Gastrocnemius medialis (tissue), 4 donors: ENCODE data around the gene PACS2. TPM values are rescaled to one million over a fixed set of nuclear protein-coding genes. Genes with fewer than 3 reads are reported as not detected.

Experiments
- ATAC-seq, 2 donors: fragments of 150-250 bp; one replicate each; pipeline ENCODE4 v1.9.1; 2016
- DNase-seq, 2 donors: peaks; one replicate each; pipeline ENCODE4 v3.0.0-alpha.2; 2019
- H3K27ac ChIP-seq, 4 donors: fragments of 200-600 bp; sonication (generic); 1 replicate in 1 of 4; 2 replicates in 3 of 4; pipeline ENCODE4 v1.5.1; 2016 to 2018; ENCODE audit warnings: mild to moderate bottlenecking in 2 of 4, moderate library complexity in 1 of 4
- H3K27me3 ChIP-seq, 3 donors: fragments of 200-600 bp; sonication (generic) in 2 of 3; 1 replicate in 1 of 3; 2 replicates in 2 of 3; pipeline versions ENCODE4 v1.5.1 to v1.6.0; 2016 to 2019; ENCODE audit warnings: mild to moderate bottlenecking in 1 of 3, moderate library complexity in 1 of 3
- H3K36me3 ChIP-seq, 2 donors: fragments of 200-600 bp; sonication (generic) in 1 of 2; one replicate each; pipeline ENCODE4 v1.5.1; 2017 to 2018
- H3K4me1 ChIP-seq, 2 donors: fragments of 200-600 bp; sonication (generic) in 1 of 2; one replicate each; pipeline ENCODE4 v1.5.1; 2016 to 2017; ENCODE audit warnings: mild to moderate bottlenecking in 2 of 2
- H3K4me3 ChIP-seq, 4 donors: fragments of 200-600 bp; sonication (generic) in 3 of 4; 1 replicate in 1 of 4; 2 replicates in 3 of 4; pipeline ENCODE4 v1.5.1; 2016 to 2019; ENCODE audit warnings: mild to moderate bottlenecking in 2 of 4
- H3K9me3 ChIP-seq, 3 donors: fragments of 200-600 bp; sonication (generic) in 2 of 3; 1 replicate in 1 of 3; 2 replicates in 2 of 3; pipeline ENCODE4 v1.5.1; 2016 to 2019
- POLR2A ChIP-seq, 2 donors: fragments of 450-650 bp; IDR thresholded peaks; one replicate each; pipeline ENCODE4 v1.6.1; 2017; ENCODE audit warnings: antibody characterized with exemption in 2 of 2, mild to moderate bottlenecking in 2 of 2, moderate library complexity in 2 of 2
- in situ Hi-C, 4 donors: fragments of 200-750 bp; cut with MboI; loops; one replicate each; pipeline versions ENCODE4 v1.15.0 to v1.8.0; 2017; ENCODE audit warnings: low sequenced_read_pairs in 4 of 4
- intact Hi-C: fragments of 100-400 bp; cut with DNase I; formaldehyde crosslinking; loops from one replicate; pipeline ENCODE4 v1.15.1; 2023; ENCODE audit warnings: low total_unique reads
- total RNA-seq, 4 donors: library from RNA; depleted of rRNA; stranded (reverse); fragments of >200 nt; gene quantifications; one replicate each; pipeline versions ENCODE4 v1.1.0 to v1.2.3, GENCODE V29; 2016
- TF ChIP-seq, protein P1 (sequence below), 5 experiments: fragments of 450-650 bp in 3 of 5; fragments of 200-600 bp in 2 of 5; sonication (generic) in 2 of 5; IDR thresholded peaks in 4 of 5; conservative IDR thresholded peaks in 1 of 5; 1 replicate in 4 of 5; 2 replicates in 1 of 5; pipeline ENCODE4 v1.5.1; 2016 to 2019; ENCODE audit warnings: antibody characterized with exemption in 5 of 5, mild to moderate bottlenecking in 3 of 5, moderate library complexity in 3 of 5

Gene PACS2
- total RNA-seq, 4 donors from 2014 or later, result 81.0 to 115 (median 93.1) TPM

DNA sequence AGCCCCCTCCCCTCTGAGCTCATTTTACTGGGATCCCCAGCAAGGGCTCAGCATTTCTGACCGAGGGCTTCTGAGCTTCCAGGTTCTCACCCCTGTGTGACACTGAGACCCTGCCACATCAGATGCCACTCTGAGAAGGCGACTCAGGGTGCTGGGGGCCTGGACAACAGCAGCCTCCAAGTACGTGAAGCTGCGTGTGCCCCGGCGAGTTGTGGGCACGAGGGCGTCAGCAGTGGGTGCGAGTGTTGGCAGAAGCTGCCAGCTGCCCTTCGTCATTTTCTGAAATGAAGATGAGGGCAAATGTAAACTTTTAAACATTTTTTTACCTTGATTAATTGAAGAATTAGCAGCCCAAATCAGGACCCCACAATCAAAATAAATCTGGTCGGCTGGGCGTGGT lies 51.1 kb downstream of the PACS2 start:
- no peak overlapping the region for H3K4me3 ChIP-seq
- ATAC-seq (no peak), DNase-seq (no peak)
- TF ChIP-seq, protein P1, sequence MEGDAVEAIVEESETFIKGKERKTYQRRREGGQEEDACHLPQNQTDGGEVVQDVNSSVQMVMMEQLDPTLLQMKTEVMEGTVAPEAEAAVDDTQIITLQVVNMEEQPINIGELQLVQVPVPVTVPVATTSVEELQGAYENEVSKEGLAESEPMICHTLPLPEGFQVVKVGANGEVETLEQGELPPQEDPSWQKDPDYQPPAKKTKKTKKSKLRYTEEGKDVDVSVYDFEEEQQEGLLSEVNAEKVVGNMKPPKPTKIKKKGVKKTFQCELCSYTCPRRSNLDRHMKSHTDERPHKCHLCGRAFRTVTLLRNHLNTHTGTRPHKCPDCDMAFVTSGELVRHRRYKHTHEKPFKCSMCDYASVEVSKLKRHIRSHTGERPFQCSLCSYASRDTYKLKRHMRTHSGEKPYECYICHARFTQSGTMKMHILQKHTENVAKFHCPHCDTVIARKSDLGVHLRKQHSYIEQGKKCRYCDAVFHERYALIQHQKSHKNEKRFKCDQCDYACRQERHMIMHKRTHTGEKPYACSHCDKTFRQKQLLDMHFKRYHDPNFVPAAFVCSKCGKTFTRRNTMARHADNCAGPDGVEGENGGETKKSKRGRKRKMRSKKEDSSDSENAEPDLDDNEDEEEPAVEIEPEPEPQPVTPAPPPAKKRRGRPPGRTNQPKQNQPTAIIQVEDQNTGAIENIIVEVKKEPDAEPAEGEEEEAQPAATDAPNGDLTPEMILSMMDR (IDR thresholded peaks at IDR 0.05 in 4 of 5, conservative IDR thresholded peaks at IDR 0.05 in 1 of 5), result no peak
- TF ChIP-seq POLR2A (IDR thresholded peaks at IDR 0.05), result no peak
- peaks cover 0 to 6% of the 10 kb centered on the region in 2 donors for H3K36me3 ChIP-seq
- intact Hi-C loops (no loop called here), in situ Hi-C loops (loop anchor here in 2 of 4 donors (25.0 kb wide), 2 partner anchors 122 to 278 kb away; partner anchors contain the start of genes CRIP1 (in 1 of the 2) and TEDC1 (in 1 of the 2))
- H3K27me3 ChIP-seq, result no peaks in the 10 kb centered on the region
- no peaks in the 10 kb centered on the region for H3K9me3 ChIP-seq
- H3K27ac ChIP-seq, result no peak overlapping the region
- no peaks in the 10 kb centered on the region for H3K4me1 ChIP-seq

DNA sequence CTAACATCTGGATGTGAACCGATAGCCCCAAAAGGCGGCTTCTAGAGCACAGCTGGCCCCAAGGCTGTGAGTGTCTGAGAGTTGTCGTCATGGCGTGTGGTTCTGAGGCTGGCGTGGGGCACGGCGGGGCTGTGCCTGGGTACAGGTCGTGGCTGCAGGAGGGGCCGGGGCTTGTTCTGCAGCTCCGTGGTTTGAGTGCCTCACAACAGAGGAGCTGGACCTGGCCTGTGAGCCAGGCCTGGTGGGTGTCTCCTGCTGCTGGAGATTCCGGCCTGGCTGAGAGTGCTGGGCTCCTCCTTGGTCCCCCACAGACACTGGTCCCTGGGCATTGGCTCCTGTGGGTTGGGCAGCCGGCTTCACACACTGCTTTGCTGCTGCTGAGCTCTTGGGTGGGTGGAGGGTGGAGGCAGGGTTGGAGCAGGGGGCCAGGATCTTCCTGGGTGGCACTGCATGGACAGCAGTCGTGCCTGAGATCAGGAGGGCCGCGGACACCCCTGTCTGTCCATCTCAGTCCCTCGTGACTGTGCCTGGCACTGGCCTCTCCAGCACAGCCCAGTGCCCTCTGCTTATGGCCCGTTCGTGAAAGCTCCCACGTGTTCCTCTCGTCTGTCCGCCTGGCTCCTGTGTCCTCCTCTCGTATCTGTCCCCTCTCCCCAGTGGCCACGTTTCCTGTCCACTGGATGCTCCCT lies 52.0 kb downstream of the PACS2 start:
- no peak overlapping the region for H3K27ac ChIP-seq
- intact Hi-C loops, result no loop called here
- in situ Hi-C loops, result loop anchor here in 2 of 4 donors (25.0 kb wide), 2 partner anchors 121 to 279 kb away; partner anchors contain the start of genes CRIP1 (in 1 of the 2) and TEDC1 (in 1 of the 2)
- no peaks in the 10 kb centered on the region for H3K27me3 ChIP-seq
- H3K4me3 ChIP-seq, result no peak overlapping the region
- peaks cover 0 to 6% of the 10 kb centered on the region in 2 donors for H3K36me3 ChIP-seq
- H3K9me3 ChIP-seq, result no peaks in the 10 kb centered on the region
- no peaks in the 10 kb centered on the region for H3K4me1 ChIP-seq
- DNase-seq, result no peak
- ATAC-seq, result no peak
- TF ChIP-seq POLR2A (IDR thresholded peaks at IDR 0.05), result no peak

DNA sequence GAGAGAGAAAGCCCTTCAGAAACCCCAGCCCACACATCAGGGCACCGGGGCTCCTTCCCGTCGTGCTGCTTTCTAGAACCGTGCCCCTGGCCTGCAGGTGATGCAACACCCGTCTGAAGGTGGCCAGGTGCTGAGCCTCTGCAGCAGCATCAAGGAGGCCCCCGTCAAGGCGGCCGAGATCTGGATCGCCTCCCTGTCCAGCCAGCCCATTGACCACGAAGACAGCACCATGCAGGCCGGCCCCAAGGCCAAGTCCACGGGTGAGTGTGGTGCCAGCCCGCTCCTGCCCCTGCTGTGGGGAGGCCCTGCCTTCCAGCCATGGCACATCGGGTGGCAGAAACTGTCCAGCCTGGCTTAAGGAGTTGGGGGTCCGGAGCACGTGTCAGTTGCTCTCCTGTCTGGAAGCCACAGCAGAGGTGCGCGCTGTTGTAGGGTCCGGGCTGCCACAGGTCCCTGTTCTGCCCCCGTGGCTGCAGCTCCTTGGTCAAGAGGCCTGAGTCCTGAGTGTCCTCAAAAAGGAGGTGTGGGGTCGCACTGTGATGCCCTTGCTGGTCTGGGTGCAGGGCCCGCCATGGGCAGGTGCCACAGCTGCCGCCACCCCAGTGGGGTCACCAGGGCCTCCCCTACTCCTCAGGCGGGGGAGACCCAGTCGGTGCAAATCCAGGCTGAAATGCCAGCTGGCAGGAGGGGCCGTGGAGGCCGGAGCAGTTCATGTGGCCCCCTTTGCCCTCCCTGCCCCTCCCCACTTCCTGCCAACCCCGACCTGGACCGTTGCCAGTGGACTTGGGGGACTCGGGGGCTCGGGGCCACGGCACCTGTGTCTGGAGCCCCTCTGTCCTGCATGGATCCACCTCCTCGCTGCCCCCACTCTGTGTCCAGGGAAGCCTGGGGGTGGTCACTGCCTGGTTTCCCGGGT lies 52.8 kb downstream of the PACS2 start:
- TF ChIP-seq, protein P1 (IDR thresholded peaks at IDR 0.05 in 4 of 5, conservative IDR thresholded peaks at IDR 0.05 in 1 of 5), result no peak
- TF ChIP-seq POLR2A (IDR thresholded peaks at IDR 0.05), result no peak
- no peak overlapping the region for H3K4me3 ChIP-seq
- H3K9me3 ChIP-seq, result no peaks in the 10 kb centered on the region
- intact Hi-C loops, result no loop called here
- DNase-seq (no peak), ATAC-seq (no peak)
- in situ Hi-C loops, result loop anchor here in 2 of 4 donors (25.0 kb wide), 2 partner anchors 120 to 280 kb away; partner anchors contain the start of genes CRIP1 (in 1 of the 2) and TEDC1 (in 1 of the 2)
- peaks cover 0 to 6% of the 10 kb centered on the region in 2 donors for H3K36me3 ChIP-seq
- no peaks in the 10 kb centered on the region for H3K27me3 ChIP-seq
- no peaks in the 10 kb centered on the region for H3K4me1 ChIP-seq
- H3K27ac ChIP-seq, result no peak overlapping the region

DNA sequence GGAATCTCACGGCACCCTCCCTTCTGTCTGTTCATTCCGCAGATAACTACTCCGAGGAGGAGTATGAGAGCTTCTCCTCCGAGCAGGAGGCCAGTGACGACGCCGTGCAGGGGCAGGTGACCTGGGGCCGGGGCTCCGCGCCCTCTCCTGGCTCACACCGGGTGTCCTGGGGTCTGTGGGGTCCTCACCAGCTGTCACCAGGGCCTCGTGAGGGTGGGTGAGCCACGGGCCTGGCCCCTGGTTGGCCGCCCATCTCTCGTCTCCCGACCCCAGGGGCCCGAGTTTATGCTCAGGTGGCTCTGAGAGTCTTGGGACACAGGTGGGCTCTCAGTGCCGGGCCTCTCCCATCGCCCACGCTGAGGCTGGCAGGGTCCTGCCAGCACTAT lies 53.5 kb downstream of the PACS2 start:
- in situ Hi-C loops, result loop anchor here in 2 of 4 donors (25.0 kb wide), 2 partner anchors 119 to 281 kb away; partner anchors contain the start of genes CRIP1 (in 1 of the 2) and TEDC1 (in 1 of the 2)
- no peak for DNase-seq
- TF ChIP-seq, protein P1 (IDR thresholded peaks at IDR 0.05 in 4 of 5, conservative IDR thresholded peaks at IDR 0.05 in 1 of 5), result no peak
- TF ChIP-seq POLR2A (IDR thresholded peaks at IDR 0.05), result no peak

More for the DNA sequence above, 53.5 kb downstream of the PACS2 start:
- H3K27ac ChIP-seq, result no peak overlapping the region
- no peaks in the 10 kb centered on the region for H3K4me1 ChIP-seq
- H3K9me3 ChIP-seq, result no peaks in the 10 kb centered on the region
- intact Hi-C loops, result no loop called here
- H3K36me3 ChIP-seq, result peaks cover 0 to 6% of the 10 kb centered on the region in 2 donors
- no peak for ATAC-seq
- no peak overlapping the region for H3K4me3 ChIP-seq
- no peaks in the 10 kb centered on the region for H3K27me3 ChIP-seq
